GM18909 (cell line): Measurements from ENCODE around the gene PPP1R37.

ENCODE experiments used
- ATAC-seq: cut with Tn5 transposase; IDR thresholded peaks from one replicate; pipeline ENCODE4 v1.9.1; 2021; ENCODE audit warnings: mild to moderate bottlenecking; ENCODE audit not compliant: unreplicated experiment, poor library complexity

Gene PPP1R37

DNA sequence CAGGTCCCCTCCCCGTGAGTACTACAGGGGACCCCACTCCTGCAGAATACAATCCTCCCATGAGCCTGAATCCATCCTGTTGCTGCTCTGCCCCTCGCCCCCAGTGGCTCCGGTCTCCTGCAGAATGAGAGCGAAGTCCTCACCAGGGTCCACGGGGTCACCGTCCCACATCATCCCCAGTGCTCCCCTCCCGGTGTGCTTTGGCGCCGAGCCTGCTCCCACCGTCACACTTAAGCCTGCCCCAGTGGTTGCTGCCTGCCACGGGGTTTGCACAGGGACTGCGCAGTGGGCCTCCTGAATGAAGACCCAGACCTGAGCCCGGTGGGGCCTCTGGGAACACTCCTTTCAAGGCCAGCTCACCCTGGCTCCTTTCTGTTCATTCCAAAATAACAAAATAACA, 37.3 kb downstream of the PPP1R37 start:
- no peak for ATAC-seq

DNA sequence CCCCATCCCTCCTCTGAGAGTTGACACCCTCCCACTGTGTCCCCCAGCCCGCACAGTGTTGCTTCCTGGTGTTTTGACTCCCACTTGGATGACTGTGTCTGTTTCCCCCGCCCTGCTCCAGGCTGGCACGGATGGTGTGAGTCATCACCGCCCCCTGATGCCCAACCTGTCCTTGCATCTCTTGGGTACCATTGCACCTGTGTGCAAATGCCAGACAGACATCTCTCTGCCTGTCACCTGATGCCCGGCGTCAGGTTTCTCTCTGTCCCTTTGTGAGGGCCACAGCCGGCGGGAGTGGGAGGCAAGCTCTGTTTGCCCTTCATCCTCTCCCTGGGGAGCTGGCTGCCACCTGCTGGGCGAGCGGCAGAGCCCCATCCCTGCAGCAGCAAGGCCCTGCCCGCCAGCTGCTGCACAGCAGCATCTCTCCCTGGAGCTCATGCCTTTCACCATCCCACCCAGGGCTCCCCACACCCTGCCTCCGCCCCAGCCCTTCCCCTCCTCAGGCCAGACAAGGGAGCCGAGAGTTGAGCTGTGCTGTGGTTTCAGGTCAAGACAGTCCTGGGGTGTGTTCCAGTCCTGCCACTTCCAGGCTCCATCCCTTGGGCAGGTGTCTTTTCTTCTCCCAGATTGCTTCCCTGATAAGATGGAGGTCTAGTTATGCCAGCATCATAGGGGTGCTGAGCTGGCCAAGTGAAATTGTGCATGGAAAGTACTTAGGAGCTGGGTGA, 38.1 kb downstream of the PPP1R37 start:
- ATAC-seq: no peak

DNA sequence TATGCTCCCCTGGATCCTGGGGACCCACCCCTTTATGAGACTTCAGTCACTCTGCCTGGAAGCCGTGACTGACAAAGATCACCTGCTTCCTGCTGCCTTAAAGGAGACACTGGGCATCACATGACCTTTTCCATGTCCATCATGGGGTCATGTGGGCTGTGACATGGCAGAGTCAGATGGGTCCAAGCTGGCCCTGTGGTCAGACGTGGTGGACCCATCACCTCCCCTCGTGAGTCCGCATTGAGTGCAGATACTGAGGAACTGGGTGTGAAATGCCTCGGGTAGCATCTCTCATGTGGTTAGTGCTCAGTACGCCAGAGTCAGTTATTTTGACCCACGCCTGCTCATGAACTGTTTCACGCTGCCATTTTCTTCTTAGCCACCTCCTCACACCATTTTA, 40.7 kb downstream of the PPP1R37 start:
- no peak for ATAC-seq

GRCh38 chr19:45135176-45135885, 42.4 kb downstream of the PPP1R37 start:
- no peak for ATAC-seq

GRCh38 chr19:45136507-45137178, 43.7 kb downstream of the PPP1R37 start:
- no peak for ATAC-seq

DNA sequence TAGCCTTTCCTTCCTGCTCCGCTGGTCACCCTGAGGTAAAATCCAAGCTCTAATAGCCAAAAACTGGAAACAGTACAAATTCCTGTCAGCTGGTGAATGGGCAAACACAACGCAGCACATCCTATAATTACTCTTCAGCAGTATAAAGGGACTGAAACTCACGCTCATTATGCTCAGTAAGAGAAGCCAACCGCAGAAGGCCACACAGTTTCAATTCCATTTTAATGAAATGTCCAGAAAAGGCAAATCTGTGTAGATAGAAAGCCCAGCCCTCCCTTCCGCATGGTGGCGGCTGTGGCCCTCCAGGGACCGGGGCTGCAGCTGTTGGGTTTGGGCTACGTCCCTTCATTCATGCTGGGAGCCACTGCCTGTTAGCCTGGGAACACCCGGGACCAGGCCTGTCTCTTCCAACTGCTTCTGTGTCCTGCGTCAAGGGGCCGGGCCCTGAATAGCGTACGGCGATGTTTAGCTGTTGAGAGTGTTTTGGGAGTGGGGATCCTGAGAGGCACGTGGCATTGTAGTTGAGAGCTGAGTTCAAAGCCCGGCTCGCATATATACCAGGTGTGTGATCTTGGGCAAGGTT, 44.3 kb downstream of the PPP1R37 start:
- no peak for ATAC-seq

GRCh38 chr19:45138303-45138751, 45.3 kb downstream of the PPP1R37 start:
- no peak for ATAC-seq

DNA sequence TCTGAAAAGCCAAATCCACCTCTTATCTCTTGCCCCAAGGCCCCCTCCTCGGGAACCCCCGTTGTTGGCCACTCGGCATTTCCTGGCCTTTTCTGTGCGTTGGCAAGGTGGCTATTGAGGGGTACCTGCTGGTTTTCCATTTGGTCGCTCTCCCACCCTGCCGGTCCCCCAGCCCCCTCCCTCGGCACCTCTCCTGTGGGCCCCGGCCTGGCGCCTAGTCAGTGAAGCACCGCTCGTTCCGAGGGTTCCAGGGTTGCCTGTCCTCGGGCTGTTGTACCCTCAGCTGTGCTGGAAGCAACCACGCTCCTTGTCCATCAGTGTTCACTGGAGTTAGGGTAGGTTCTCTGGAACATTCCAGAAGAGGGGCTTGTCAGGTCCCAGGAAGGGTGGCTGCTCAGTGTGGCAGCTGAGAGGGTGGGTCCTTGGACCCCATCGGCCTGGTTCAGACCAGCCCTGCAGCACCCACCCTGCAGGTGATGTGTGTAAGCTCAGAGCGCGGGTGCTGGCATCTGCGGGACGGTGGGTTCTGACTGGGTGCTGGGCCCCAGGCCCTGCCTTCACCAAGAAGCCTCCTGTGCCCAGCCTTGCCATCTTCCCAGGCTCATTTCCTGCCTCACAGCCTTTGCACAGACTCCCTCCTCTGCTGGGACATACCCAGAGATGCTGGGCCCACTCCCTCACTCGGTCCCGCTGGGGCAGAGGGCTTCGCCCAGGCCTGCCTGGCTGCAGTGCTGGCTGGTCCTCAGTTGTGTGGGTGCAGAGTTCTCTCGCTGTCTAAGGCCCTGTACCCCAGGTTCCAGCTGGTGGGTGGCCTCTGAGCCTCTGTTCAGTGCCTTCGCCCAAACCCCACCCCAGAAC, 46.5 kb downstream of the PPP1R37 start:
- ATAC-seq: no peak

GRCh38 chr19:45140144-45140503, 47.1 kb downstream of the PPP1R37 start:
- no peak for ATAC-seq

- no peak for ATAC-seq
Observed at GRCh38 chr19:45140533-45140932, 47.6 kb downstream of the PPP1R37 start.

DNA sequence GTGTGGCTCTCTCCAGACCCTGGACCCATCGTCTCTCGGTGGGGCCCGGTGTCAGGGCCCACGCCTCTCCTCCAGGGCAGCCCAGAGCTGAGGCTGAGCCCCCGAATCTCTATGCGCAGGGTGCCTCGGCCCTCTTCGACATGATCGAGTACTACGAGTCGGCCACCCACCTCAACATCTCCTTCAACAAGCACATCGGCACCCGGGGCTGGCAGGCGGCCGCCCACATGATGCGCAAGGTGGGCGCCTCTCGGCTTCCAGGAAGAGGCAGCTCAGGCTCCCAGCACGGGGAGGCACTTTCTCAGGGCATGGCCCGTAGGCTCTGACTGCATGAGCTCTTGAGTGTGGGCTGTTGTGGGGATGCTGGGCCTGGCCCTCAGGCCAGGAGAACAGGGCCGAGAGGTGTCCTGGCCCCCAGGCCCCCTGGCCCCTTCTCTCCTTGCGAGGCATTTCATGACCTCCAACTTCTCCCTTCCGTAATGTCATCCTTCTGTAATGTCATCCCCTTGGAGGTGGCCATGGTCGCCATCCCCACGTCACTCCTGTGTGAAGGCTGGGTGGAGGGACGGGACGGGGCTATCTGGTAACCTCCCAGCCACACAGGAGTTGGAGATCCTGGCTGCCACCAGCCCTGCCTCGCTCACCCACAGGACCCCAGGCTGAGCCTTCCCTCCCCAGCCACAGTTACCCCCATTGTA, 48.4 kb downstream of the PPP1R37 start:
- ATAC-seq: no peak

DNA sequence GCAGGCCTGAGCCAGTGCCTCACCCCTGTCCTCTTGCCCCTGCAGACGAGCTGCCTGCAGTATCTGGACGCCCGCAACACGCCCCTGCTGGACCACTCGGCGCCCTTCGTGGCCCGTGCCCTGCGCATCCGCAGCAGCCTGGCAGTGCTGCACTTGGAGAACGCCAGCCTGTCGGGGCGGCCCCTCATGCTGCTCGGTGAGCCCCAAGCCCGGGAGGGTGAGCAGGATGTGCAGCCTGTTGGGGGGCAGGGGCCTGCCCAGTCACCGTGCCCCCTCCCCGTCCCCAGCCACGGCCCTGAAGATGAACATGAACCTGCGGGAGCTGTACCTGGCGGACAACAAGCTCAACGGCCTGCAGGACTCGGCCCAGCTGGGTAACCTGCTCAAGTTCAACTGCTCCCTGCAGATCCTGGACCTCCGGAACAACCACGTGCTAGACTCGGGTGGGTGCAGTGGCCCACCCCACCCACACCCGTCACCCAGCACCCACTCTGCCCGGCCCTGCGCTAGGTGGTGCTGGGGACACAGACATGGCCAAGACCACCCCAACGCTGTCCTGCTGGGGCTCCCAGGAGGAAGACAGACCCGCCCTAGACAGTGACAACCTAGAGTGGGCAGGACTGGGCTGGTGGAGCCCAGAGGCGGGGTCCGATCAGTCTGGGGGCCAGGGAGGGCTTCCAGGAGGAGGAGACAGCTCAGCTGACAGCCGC, 49.2 kb downstream of the PPP1R37 start:
- ATAC-seq: no peak

DNA sequence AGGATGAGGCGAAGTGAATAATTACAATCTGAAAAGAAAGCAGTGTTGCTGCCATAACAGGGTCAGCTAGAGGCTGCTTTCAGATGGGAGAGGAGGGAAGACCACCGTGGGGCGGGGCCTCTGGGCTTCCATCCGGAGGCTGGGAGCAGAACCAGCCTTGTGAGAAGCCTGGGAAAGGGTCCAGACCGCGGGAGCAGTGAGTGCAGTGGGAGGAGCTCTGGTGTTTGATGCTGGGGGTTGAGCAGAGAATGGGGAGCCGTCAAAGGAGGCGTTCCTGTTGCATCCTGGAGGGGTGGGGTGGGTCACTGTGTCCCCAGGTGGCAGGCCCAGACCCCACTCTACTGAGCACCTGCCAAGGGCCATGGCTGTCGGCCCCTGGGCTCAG, 49.7 kb downstream of the PPP1R37 start:
- ATAC-seq: no peak

DNA sequence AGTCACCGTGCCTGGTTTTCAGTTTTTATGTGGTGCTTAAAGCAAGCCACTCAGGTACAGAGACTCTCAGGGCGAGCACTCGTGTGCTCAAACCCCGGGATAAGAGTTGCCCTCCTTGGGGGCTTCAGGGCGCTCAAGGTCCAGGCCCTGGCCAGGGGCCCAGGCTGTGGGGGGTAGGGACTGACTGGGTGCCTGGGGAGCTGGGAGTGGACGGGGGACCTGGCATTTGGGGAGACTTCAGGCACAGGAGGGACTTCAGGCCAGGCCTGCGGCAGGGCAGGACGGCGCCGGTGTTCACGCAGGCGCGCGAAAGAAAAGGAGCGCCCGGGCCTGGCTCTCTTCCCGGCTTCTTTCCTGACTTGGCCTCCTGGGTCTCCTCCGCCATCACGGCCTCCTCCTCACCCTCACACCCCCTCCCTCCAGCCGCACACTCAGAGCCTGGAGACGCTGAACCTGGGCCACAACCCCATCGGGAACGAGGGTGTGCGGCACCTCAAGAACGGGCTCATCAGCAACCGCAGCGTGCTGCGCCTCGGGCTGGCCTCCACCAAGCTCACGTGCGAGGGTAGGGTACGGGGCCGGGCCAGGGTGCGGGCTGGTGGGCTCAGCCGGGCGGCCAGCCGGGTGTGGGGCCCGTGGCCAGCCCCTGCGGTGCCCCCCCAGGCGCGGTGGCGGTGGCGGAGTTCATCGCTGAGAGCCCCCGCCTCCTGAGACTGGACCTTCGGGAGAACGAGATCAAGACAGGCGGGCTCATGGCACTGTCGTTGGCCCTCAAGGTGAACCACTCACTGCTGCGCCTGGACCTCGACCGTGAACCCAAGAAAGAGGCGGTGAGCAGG, 51.7 kb downstream of the PPP1R37 start:
- ATAC-seq: no peak

- ATAC-seq: no peak
Observed at GRCh38 chr19:45145270-45146189, 52.6 kb downstream of the PPP1R37 start.

DNA sequence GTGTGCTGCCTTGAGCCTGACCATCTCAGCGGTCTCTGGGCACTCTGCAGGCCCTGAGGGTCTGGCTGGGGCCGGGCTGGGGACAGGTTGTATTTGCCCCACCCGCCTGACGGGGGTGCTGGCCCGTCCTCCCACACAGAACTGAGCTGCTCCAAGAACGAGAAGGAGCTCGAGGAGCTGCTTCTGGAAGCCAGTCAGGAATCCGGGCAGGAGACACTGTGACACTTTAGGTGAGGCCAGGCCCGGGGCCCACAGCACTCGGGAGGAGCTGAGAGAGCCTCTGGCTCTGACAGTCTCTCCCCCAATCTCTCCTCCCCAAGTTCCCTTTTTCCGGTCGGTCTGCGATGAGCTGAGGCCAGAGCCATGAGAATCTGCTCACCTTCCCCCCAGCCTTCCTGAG, 53.3 kb downstream of the PPP1R37 start:
- no peak for ATAC-seq

GRCh38 chr19:45146741-45147205, 53.8 kb downstream of the PPP1R37 start:
- ATAC-seq: no peak
